Measurements from ENCODE around the gene FILIP1. TPM values are rescaled to one million over a fixed set of nuclear protein-coding genes. Genes with fewer than 3 reads are reported as not detected.

FILIP1 gene
- total and polyA plus RNA-seq, 5 donors: 39.1 to 131 (median 118) TPM

- intact Hi-C loops (cut with DNase I): no loop called here
- peaks cover 6% of the 10 kb centered on the region for H3K4me1 ChIP-seq (ENCODE audit: control insufficient read depth, insufficient read depth, low read length)
- H3K27ac ChIP-seq (ENCODE audit: low read length): no peak overlapping the region
- no peaks in the 10 kb centered on the region for H3K9me3 ChIP-seq (ENCODE audit: control insufficient read depth, low read length)
- ATAC-seq (peak in 1 of 2 donors; percentile 40), DNase-seq (no peak)
- H3K4me3 ChIP-seq (ENCODE audit: low read length): no peak overlapping the region
- 60% methylated on average over 3 of the region's 3 CpGs for WGBS
- no peaks in the 10 kb centered on the region for H3K27me3 ChIP-seq (ENCODE audit: control insufficient read depth, insufficient read depth)
These were observed 84.3 kb downstream of the FILIP1 start for GRCh38 chr6:75409286-75409685.

GRCh38 chr6:75403563-75404080, 90.0 kb downstream of the FILIP1 start:
- intact Hi-C loops (cut with DNase I): no loop called here
- 59% methylated on average over 3 of the region's 3 CpGs for WGBS
- no peaks in the 10 kb centered on the region for H3K9me3 ChIP-seq (ENCODE audit: control insufficient read depth, low read length)
- ATAC-seq: no peak
- H3K27me3 ChIP-seq (ENCODE audit: control insufficient read depth, insufficient read depth): no peaks in the 10 kb centered on the region
- H3K4me1 ChIP-seq (ENCODE audit: control insufficient read depth, insufficient read depth, low read length): peaks cover 6% of the 10 kb centered on the region
- H3K27ac ChIP-seq (ENCODE audit: low read length): no peak overlapping the region
- no peak for DNase-seq
- H3K4me3 ChIP-seq (ENCODE audit: low read length): no peak overlapping the region

- peak in 2 of 3 donors; percentile 22 to 31 for DNase-seq
- Histone ChIP-seq H3K9me3 (ENCODE audit: control insufficient read depth, low read length) (no peaks in the 10 kb centered on the region), H3K27ac (ENCODE audit: low read length) (no peak overlapping the region), H3K4me3 (ENCODE audit: low read length) (no peak overlapping the region), H3K27me3 (ENCODE audit: control insufficient read depth, insufficient read depth) (no peaks in the 10 kb centered on the region), H3K4me1 (ENCODE audit: control insufficient read depth, insufficient read depth, low read length) (peaks cover 6% of the 10 kb centered on the region)
- 41% methylated on average over 3 of the region's 3 CpGs for WGBS
- intact Hi-C loops (cut with DNase I): no loop called here
- peak; percentile 64 to 81 for ATAC-seq
These were observed 91.3 kb downstream of the FILIP1 start for GRCh38 chr6:75402296-75402695.

GRCh38 chr6:75397656-75398465, 95.7 kb downstream of the FILIP1 start:
- WGBS: 50% methylated on average over 4 of the region's 4 CpGs
- Histone ChIP-seq H3K4me1 (ENCODE audit: control insufficient read depth, insufficient read depth, low read length) (peaks cover 2% of the 10 kb centered on the region), H3K9me3 (ENCODE audit: control insufficient read depth, low read length) (no peaks in the 10 kb centered on the region), H3K27me3 (ENCODE audit: control insufficient read depth, insufficient read depth) (no peaks in the 10 kb centered on the region), H3K4me3 (ENCODE audit: low read length) (no peak overlapping the region), H3K27ac (ENCODE audit: low read length) (peak overlapping the region; percentile 72)
- ATAC-seq: no peak
- no peak for DNase-seq
- intact Hi-C loops (cut with DNase I): no loop called here

GRCh38 chr6:75397171-75397570, 96.4 kb downstream of the FILIP1 start:
- intact Hi-C loops (cut with DNase I): no loop called here
- H3K4me1 ChIP-seq (ENCODE audit: control insufficient read depth, insufficient read depth, low read length): peaks cover 2% of the 10 kb centered on the region
- no peak for ATAC-seq
- H3K27me3 ChIP-seq (ENCODE audit: control insufficient read depth, insufficient read depth): no peaks in the 10 kb centered on the region
- H3K27ac ChIP-seq (ENCODE audit: low read length): no peak overlapping the region
- no peak overlapping the region for H3K4me3 ChIP-seq (ENCODE audit: low read length)
- no peaks in the 10 kb centered on the region for H3K9me3 ChIP-seq (ENCODE audit: control insufficient read depth, low read length)
- no peak for DNase-seq

GRCh38 chr6:75396005-75396800, 97.4 kb downstream of the FILIP1 start:
- no peaks in the 10 kb centered on the region for H3K9me3 ChIP-seq (ENCODE audit: control insufficient read depth, low read length)
- H3K4me1 ChIP-seq (ENCODE audit: control insufficient read depth, insufficient read depth, low read length): peaks cover 3% of the 10 kb centered on the region
- intact Hi-C loops (cut with DNase I): no loop called here
- WGBS: 78% methylated on average over 6 of the region's 6 CpGs
- H3K4me3 ChIP-seq (ENCODE audit: low read length): no peak overlapping the region
- peak in 1 of 2 donors; percentile 34 for ATAC-seq
- no peak overlapping the region for H3K27ac ChIP-seq (ENCODE audit: low read length)
- no peak for DNase-seq
- no peaks in the 10 kb centered on the region for H3K27me3 ChIP-seq (ENCODE audit: control insufficient read depth, insufficient read depth)

- no peak for ATAC-seq
- no peak overlapping the region for H3K4me3 ChIP-seq (ENCODE audit: low read length)
- H3K4me1 ChIP-seq (ENCODE audit: control insufficient read depth, insufficient read depth, low read length): peaks cover 2% of the 10 kb centered on the region
- intact Hi-C loops (cut with DNase I): no loop called here
- H3K27ac ChIP-seq (ENCODE audit: low read length): no peak overlapping the region
- DNase-seq: no peak
- H3K27me3 ChIP-seq (ENCODE audit: control insufficient read depth, insufficient read depth): no peaks in the 10 kb centered on the region
- no peaks in the 10 kb centered on the region for H3K9me3 ChIP-seq (ENCODE audit: control insufficient read depth, low read length)
These were observed 99.8 kb downstream of the FILIP1 start for GRCh38 chr6:75393806-75394205.

GRCh38 chr6:75391276-75391675, 102.3 kb downstream of the FILIP1 start:
- WGBS: 73% methylated on average over 1 of the region's 1 CpG
- intact Hi-C loops (cut with DNase I): no loop called here
- H3K27ac ChIP-seq (ENCODE audit: low read length): no peak overlapping the region
- DNase-seq (no peak), ATAC-seq (no peak)
- no peaks in the 10 kb centered on the region for H3K27me3 ChIP-seq (ENCODE audit: control insufficient read depth, insufficient read depth)
- no peak overlapping the region for H3K4me3 ChIP-seq (ENCODE audit: low read length)
- no peaks in the 10 kb centered on the region for H3K9me3 ChIP-seq (ENCODE audit: control insufficient read depth, low read length)
- H3K4me1 ChIP-seq (ENCODE audit: control insufficient read depth, insufficient read depth, low read length): peaks cover 2% of the 10 kb centered on the region

- H3K4me1 ChIP-seq (ENCODE audit: control insufficient read depth, insufficient read depth, low read length): peaks cover 3% of the 10 kb centered on the region
- intact Hi-C loops (cut with DNase I): no loop called here
- 89% methylated on average over 8 of the region's 8 CpGs for WGBS
- DNase-seq: no peak
- H3K4me3 ChIP-seq (ENCODE audit: low read length): no peak overlapping the region
- H3K27ac ChIP-seq (ENCODE audit: low read length): no peak overlapping the region
- no peak for ATAC-seq
- H3K27me3 ChIP-seq (ENCODE audit: control insufficient read depth, insufficient read depth): no peaks in the 10 kb centered on the region
- no peaks in the 10 kb centered on the region for H3K9me3 ChIP-seq (ENCODE audit: control insufficient read depth, low read length)
These were observed 107.4 kb downstream of the FILIP1 start for GRCh38 chr6:75386050-75386770.

- intact Hi-C loops (cut with DNase I): no loop called here
- Histone ChIP-seq H3K4me3 (ENCODE audit: low read length) (no peak overlapping the region), H3K4me1 (ENCODE audit: control insufficient read depth, insufficient read depth, low read length) (peaks cover 3% of the 10 kb centered on the region), H3K27me3 (ENCODE audit: control insufficient read depth, insufficient read depth) (no peaks in the 10 kb centered on the region), H3K27ac (ENCODE audit: low read length) (no peak overlapping the region), H3K9me3 (ENCODE audit: control insufficient read depth, low read length) (no peaks in the 10 kb centered on the region)
- ATAC-seq: no peak
- no peak for DNase-seq
These were observed 109.5 kb downstream of the FILIP1 start for GRCh38 chr6:75384116-75384515.

- DNase-seq: no peak
- WGBS: 36% methylated on average over 2 of the region's 2 CpGs
- Histone ChIP-seq H3K9me3 (ENCODE audit: control insufficient read depth, low read length) (no peaks in the 10 kb centered on the region), H3K4me3 (ENCODE audit: low read length) (no peak overlapping the region), H3K4me1 (ENCODE audit: control insufficient read depth, insufficient read depth, low read length) (peaks cover 3% of the 10 kb centered on the region), H3K27me3 (ENCODE audit: control insufficient read depth, insufficient read depth) (no peaks in the 10 kb centered on the region), H3K27ac (ENCODE audit: low read length) (no peak overlapping the region)
- intact Hi-C loops (cut with DNase I): no loop called here
- no peak for ATAC-seq
These were observed 111.0 kb downstream of the FILIP1 start for GRCh38 chr6:75382634-75382900.
